Right atrium auricular region (tissue), 2 donors: ENCODE data around the gene NDUFS6. TPM values are rescaled to one million over a fixed set of nuclear protein-coding genes. Genes with fewer than 3 reads are reported as not detected.

ENCODE experiments used
- DNase-seq: peaks from one replicate; pipeline ENCODE4 v3.0.0-alpha.2; 2019; ENCODE audit warnings: low spot score
- H3K27ac ChIP-seq, 2 donors: fragments of 200-600 bp; sonication (generic); 1 replicate in 1 of 2; 2 replicates in 1 of 2; pipeline ENCODE4 v1.5.1; 2016 to 2019
- H3K27me3 ChIP-seq, 2 donors: fragments of 200-600 bp; sonication (generic); one replicate each; pipeline versions ENCODE4 v1.5.1 to v1.6.0; 2017 to 2019
- H3K36me3 ChIP-seq: fragments of 200-600 bp; sonication (generic); one replicate; pipeline ENCODE4 v1.5.1; 2016
- H3K4me1 ChIP-seq, 2 donors: fragments of 200-600 bp; sonication (generic); one replicate each; pipeline versions ENCODE4 v1.5.1 to v1.6.0; 2017 to 2019
- H3K4me3 ChIP-seq, 2 donors: fragments of 200-600 bp; sonication (generic); 1 replicate in 1 of 2; 2 replicates in 1 of 2; pipeline ENCODE4 v1.5.1; 2017 to 2019; ENCODE audit warnings: mild to moderate bottlenecking in 1 of 2, moderate library complexity in 1 of 2
- H3K9me3 ChIP-seq, 2 donors: fragments of 200-600 bp; sonication (generic); one replicate each; pipeline ENCODE4 v1.5.1; 2019
- CTCF ChIP-seq, 2 donors: fragments of 200-600 bp; sonication (generic); IDR thresholded peaks; one replicate each; pipeline ENCODE4 v1.5.1; 2019; ENCODE audit warnings: antibody characterized with exemption in 2 of 2
- total RNA-seq, 2 donors: library from RNA; depleted of rRNA; stranded (reverse); fragments of >200 nt; gene quantifications; one replicate each; pipeline ENCODE4 v1.1.0, GENCODE V29; 2016

Gene NDUFS6
- total RNA-seq, 2 donors from 2014 or later = 130 to 135 TPM

GRCh38 chr5:1772634-1773033 is 28.6 kb upstream of the NDUFS6 start:
- no peaks in the 10 kb centered on the region for H3K36me3 ChIP-seq
- no peaks in the 10 kb centered on the region for H3K9me3 ChIP-seq
- H3K4me1 ChIP-seq = no peaks in the 10 kb centered on the region
- no peak overlapping the region for H3K27ac ChIP-seq
- H3K4me3 ChIP-seq = no peak overlapping the region
- no peaks in the 10 kb centered on the region for H3K27me3 ChIP-seq
- no peak for DNase-seq
- peak in 1 of 2 donors; percentile 40 for TF ChIP-seq CTCF (IDR thresholded peaks at IDR 0.05)

- Histone ChIP-seq H3K27me3 (no peaks in the 10 kb centered on the region), H3K9me3 (no peaks in the 10 kb centered on the region), H3K27ac (no peak overlapping the region), H3K4me1 (no peaks in the 10 kb centered on the region), H3K4me3 (no peak overlapping the region), H3K36me3 (no peaks in the 10 kb centered on the region)
- TF ChIP-seq CTCF (IDR thresholded peaks at IDR 0.05) = no peak
- no peak for DNase-seq
Measured at GRCh38 chr5:1776831-1777230, 24.4 kb upstream of the NDUFS6 start.

- no peak for TF ChIP-seq CTCF (IDR thresholded peaks at IDR 0.05)
- DNase-seq = no peak
- H3K27me3 ChIP-seq = no peaks in the 10 kb centered on the region
Measured at GRCh38 chr5:1777281-1778137, 23.7 kb upstream of the NDUFS6 start.

GRCh38 chr5:1778138-1779020 is 22.8 kb upstream of the NDUFS6 start:
- Histone ChIP-seq H3K27ac (no peak overlapping the region), H3K4me3 (no peak overlapping the region), H3K36me3 (no peaks in the 10 kb centered on the region), H3K4me1 (no peaks in the 10 kb centered on the region), H3K27me3 (no peaks in the 10 kb centered on the region), H3K9me3 (no peaks in the 10 kb centered on the region)
- DNase-seq = no peak
- no peak for TF ChIP-seq CTCF (IDR thresholded peaks at IDR 0.05)

More at GRCh38 chr5:1777281-1778137, 23.7 kb upstream of the NDUFS6 start:
- Histone ChIP-seq H3K4me3 (no peak overlapping the region), H3K9me3 (no peaks in the 10 kb centered on the region), H3K36me3 (no peaks in the 10 kb centered on the region), H3K27ac (no peak overlapping the region), H3K4me1 (no peaks in the 10 kb centered on the region)

- Histone ChIP-seq H3K27me3 (no peaks in the 10 kb centered on the region), H3K4me3 (no peak overlapping the region), H3K9me3 (no peaks in the 10 kb centered on the region), H3K4me1 (no peaks in the 10 kb centered on the region), H3K27ac (no peak overlapping the region), H3K36me3 (no peaks in the 10 kb centered on the region)
- DNase-seq = no peak
- TF ChIP-seq CTCF (IDR thresholded peaks at IDR 0.05) = no peak
Measured at GRCh38 chr5:1779021-1779680, 22.1 kb upstream of the NDUFS6 start.
